Stimulated activated CD4-positive, alpha-beta T cell treated with anti-CD3 and anti-CD28 coated beads, Interleukin-4, amount 100 ng/mL, for 1 hour (primary cell): Measurements from ENCODE around the gene KREMEN2.

ENCODE experiments used
- DNase-seq: peaks from one replicate; pipeline ENCODE4 v3.0.0-alpha.2; 2020

The KREMEN2 gene

DNA sequence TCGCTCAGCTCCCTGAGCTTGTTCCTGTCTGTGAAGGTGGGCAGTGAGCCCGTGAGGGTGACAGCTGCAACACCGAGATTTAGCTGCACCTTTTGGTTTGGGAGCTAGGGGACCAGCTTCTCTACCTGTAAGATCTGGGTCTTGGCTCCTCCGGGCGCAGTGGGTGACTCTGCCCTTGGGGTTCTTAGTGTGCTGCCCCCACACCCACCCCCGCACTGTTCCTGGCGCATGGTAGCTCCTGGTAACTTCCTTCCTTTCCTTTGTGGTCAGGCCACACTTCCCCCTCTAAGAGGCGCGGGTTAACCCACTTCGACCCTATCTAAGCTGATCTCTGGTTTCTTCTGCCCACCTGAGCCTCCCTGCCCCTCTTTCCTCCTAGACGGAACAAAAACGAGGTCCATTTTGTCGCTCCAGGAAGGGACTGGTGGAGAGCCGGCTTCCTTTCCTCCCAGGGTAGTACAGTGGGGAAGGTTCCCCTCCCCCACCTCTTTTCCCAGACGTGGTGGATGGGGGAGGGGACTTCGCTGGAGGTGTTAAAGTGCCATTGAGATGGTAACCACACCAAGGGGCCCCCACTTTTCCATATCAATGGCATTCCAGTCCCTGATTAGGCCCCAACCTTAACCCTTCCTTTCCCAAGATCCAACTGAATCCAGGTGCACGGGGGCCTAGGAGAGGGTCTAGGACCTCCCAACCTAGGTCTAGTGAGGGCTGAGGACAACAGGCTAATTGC, 44.0 kb downstream of the KREMEN2 start:
- DNase-seq = no peak

DNA sequence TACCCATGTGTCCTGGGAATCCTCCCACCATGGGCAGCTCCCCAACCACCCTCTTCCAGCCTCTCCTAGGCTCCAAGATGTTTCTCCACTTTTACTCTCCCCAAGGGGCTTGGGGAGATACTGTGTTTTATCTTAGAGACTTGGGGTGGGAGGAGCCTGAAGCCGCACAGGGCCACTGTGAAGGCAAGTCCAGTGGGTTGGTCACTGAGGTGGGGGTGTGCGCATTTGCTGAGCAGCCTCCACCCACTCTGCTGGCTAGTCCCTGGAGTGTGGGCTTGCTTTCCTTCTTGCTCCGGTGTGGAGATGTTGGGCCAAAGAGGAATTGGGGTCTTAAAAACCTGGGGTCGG, 44.6 kb downstream of the KREMEN2 start:
- no peak for DNase-seq

DNA sequence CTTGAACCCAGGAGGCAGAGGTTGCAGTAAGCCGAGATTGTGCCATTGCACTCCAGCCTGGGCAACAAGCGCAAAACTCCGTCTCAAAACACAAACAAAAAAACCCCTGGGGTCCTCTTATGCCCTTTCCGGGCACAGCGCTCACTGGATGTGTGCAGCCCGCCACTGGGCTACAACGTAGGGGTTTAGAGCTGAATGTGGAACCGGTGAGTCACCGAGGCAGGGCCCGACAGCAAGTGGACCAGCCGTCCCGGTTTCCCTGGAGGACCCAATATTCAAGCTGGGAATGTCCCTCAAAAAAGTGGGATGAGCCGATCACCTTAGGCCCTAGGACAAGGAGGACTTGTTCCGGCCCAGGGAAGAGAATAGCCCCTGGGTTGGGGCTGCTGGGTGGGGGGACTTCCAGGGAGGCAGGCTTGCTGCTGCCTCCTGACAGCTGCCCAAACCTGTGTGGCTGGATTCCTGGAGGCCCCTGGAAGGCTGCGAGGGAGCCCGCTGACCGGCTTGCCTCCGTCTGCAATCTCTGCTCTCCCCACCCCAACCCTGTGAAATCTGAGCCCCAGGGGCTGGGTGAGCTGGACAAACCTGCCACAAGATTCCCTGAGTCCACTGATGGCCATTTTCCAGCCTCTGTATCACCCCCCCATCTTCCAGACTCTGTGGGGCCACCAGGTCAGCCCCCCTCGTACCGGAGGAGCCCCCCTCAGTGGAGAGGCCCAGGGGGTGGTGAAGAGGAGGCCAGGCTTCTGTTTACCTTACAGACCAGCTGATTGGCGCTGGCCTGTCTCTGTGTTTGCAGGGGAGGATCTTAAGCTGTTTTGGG, 45.7 kb downstream of the KREMEN2 start:
- DNase-seq = no peak

DNA sequence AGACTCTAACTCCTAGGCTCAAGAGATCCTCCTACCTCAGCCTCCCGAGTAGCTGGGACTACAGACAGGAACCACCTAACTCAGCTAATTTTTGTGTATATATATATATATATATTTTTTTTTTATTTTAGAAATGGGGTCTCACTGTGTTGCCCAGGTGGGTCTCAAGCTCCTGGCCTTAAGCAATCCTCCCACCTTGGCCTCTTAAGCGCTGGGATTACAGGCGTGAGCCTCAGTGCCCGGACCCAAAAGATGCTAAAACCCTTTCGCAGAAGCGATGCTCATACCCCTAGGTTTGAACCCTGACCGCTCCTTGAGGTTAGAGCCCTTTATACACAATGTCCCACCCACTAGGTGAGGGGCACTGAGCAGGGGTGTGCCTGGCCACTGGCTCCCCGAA, 46.4 kb downstream of the KREMEN2 start:
- DNase-seq = no peak

DNA sequence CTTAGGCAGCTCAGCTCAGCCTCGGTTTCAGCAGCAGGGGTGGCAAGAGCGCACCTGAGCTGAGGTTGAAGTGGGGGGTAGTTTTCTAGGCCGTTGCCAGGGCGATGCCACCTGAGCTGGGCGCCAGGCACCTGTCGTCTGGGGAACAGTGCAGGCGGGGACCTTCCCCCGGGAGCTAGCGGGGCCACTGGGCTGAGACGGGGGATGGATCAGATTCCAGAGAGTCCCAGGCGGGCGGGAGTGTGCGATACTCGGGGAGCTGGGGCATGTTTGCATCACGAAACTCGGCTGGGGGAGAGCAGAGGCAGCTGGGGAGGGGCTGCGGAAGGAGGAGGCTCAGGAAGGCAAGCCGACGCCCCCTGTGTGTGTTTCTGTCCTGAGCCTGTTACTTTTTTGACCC, 48.2 kb downstream of the KREMEN2 start:
- no peak for DNase-seq

DNA sequence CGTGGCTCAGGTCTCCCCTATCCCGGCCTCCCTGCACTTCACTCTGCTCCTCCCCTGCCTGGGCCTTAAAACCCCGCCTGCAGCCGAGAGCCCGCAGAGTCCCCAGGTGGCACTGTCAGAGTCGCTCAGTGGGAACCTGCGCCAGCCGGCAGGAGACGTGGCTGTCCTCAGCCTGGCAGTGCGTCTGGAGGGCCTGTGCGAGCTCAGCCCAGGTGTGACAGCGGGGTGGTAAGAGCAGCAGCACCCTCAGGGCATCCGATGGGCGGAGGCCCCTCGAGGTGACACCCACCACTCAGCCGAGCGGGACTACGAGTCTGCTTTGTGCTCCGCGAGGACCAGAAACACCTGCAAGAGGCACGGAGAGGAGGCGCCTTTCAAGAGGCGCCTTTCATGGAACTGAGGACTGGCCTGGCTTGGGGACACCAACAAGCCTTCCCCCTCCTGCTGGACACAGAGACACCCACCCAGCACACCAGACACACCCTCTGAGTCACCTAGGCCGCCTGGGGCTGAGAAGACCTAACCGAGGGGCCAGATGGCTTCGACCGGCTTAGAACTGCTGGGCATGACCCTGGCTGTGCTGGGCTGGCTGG, 48.8 kb downstream of the KREMEN2 start, which contains the start of gene CLDN9:
Gene CLDN9 (plus strand): TSS at position 96 of the 593 bp plus-strand sequence. CDS start 440 bp downstream, at position 536.
- no peak for DNase-seq

DNA sequence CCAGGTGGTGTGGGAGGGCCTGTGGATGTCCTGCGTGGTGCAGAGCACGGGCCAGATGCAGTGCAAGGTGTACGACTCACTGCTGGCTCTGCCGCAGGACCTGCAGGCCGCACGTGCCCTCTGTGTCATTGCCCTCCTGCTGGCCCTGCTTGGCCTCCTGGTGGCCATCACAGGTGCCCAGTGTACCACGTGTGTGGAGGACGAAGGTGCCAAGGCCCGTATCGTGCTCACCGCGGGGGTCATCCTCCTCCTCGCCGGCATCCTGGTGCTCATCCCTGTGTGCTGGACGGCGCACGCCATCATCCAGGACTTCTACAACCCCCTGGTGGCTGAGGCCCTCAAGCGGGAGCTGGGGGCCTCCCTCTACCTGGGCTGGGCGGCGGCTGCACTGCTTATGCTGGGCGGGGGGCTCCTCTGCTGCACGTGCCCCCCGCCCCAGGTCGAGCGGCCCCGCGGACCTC, 49.4 kb downstream of the KREMEN2 start:
- DNase-seq = no peak

DNA sequence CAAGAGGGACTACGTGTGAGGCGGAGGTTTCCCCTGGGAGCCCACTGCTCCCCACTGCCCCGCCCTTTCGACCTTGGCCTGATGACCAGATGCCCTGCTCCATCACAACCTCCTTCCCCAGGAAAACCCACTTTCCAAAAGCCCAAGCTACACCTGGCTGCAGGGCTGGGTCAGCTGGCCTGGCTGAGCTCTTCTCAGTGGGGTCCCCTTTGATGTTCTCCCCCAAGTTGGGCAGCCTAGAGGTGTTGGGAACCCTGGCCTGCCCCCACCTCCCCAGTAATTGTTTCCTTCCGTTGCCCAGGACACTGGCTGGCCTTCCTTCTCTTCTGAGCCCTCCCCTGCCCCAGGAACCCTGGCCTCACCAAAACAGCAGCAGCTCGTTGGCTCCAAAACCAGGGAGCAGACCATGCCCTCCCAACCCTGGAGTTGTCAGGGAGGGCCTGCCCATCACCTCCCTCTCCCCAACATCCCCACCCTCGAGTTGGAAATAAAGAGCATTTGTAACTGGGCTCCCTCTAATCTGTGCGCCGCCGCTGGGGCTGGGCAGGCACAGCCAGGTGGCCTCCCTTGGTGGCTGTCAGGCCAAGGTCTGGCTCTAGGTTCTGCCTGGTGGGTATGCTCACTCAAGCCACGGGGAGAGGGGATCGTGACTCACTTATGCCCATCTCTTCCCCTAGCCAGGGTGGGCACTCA, 50.1 kb downstream of the KREMEN2 start:
- DNase-seq = no peak

DNA sequence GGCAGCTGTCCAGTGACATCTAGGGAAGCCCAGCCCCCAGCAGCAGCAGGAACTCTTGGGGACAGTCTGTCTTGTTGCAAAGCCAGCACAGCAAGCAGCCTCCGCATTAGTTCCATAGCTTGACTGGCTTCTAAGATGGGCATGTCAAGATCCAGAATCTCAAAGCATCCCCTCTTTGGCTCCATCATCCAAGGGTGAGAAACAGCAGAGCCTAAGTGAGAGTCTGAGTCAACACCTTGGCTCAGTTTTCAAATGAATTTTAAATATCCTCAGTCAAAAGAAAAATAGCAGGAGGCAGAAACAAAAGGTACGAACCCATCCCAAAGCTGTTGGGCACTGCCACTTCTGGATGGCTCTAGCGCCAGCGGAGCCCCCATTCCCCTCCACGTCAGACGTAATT, 50.9 kb downstream of the KREMEN2 start:
- no peak for DNase-seq

DNA sequence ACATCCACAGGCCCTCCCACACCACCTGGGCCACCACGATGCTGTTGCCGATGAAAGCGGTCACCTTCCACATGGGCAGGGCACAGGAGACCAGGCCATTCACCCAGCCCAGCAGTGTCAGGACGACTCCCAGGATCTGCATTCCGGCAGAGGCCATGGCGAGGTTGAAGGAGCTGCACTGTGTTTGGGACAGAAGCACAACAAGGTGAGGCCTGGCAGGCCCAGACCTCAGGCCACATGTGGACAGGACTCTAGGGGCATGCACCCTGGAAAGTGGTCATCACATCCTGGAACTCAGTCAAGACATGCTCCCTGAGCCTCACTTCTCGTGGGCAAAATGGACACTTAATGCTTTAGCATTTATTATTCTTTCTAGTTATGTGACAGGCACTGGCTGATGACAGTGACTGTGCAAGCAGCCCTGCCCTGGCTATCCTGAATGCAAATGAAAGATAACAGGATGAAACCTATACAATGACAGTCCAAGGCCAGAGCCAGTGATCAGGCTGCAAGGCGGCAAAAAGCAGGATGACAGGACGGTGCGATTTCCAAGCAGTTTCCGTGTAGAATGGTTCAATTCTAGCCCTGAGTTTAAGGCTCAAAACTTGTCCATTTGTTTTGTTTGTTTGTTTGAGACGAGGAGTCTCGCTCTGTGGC, 51.9 kb downstream of the KREMEN2 start:
- DNase-seq = no peak

DNA sequence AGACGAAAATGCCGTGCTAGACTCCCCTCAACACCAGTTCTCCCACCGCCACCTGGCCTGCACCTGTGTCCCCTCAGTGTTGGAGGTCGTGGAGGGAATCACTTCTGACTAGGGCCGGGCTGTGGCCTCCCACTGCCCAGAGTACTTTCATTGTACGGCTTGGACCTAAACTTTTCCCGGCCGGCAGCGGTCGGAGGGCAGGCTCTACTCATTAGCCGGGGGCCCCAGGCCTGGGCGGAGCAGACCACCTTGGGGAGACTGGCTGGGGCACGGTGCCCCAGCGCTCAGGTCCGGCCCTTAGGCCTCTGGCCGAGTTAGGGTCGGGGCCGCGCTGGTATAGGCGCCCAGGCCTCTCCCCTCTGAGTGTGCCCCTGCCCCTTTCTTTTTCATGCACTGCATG, 53.3 kb downstream of the KREMEN2 start:
- no peak for DNase-seq
